GM12878 (cell line): Measurements from ENCODE around the gene MESD. TPM values are rescaled to one million over a fixed set of nuclear protein-coding genes. Genes with fewer than 3 reads are reported as not detected.

Experiments used
- IKZF2 ChIP-seq, 2 experiments: fragments of 450-650 bp; IDR thresholded peaks; 2 replicates each; pipeline ENCODE4 v1.6.1; 2017; ENCODE audit warnings: mild to moderate bottlenecking in 2 of 2, moderate library complexity in 2 of 2
- JUND ChIP-seq: IDR thresholded peaks from 2 replicates; pipeline ENCODE4 v1.6.1; 2012; ENCODE audit warnings: low read depth, mild to moderate bottlenecking, low read length, improper control_type of control experiment, moderate library complexity
- MTA2 ChIP-seq: fragments of 450-650 bp; IDR thresholded peaks from 2 replicates; pipeline ENCODE4 v1.6.1; 2016; ENCODE audit warnings: low read depth, mild to moderate bottlenecking, moderate library complexity
- MYC ChIP-seq: IDR thresholded peaks from 2 replicates; pipeline ENCODE4 v1.6.1; 2011; ENCODE audit warnings: mild to moderate bottlenecking, low read length, moderate library complexity, inconsistent platforms; ENCODE audit not compliant: insufficient read depth, insufficient replicate concordance, insufficient read length, severe bottlenecking
- SMC3 ChIP-seq: IDR thresholded peaks from 2 replicates; pipeline ENCODE4 v1.6.1; 2011; ENCODE audit warnings: low read length, improper control_type of control experiment, borderline replicate concordance
- SREBF2 ChIP-seq: IDR thresholded peaks from 2 replicates; pipeline ENCODE4 v1.6.1; 2012; ENCODE audit warnings: mild to moderate bottlenecking, low read length
- STAT3 ChIP-seq: IDR thresholded peaks from 2 replicates; pipeline ENCODE4 v1.6.1; 2011; ENCODE audit warnings: low read depth, low read length, improper control_type of control experiment
- TAF1 ChIP-seq: IDR thresholded peaks from 2 replicates; pipeline ENCODE4 v1.6.1; 2011; ENCODE audit warnings: mild to moderate bottlenecking, low read depth, low read length, borderline replicate concordance
- TBL1XR1 ChIP-seq: IDR thresholded peaks from 2 replicates; pipeline ENCODE4 v1.6.1; 2012; ENCODE audit warnings: low read depth, low read length, improper control_type of control experiment
- polyA plus RNA-seq, 11 experiments: library from polyadenylated mRNA; depleted of rRNA in 4 of 11; unstranded in 6 of 11; stranded (reverse) in 5 of 11; fragments of >200 nt; fragmentation: Nextera tagmentation in 4 of 11; fragmentation: Illumina TruSeq in 1 of 11; extraction: Ambion mirVana in 4 of 11; extraction: Trizol in 1 of 11; gene quantifications; 1 replicate in 1 of 11; 2 replicates in 10 of 11; pipeline versions ENCODE4 v1.2.1 to v1.2.3, GENCODE V29; 2011 to 2016; ENCODE audit warnings: inconsistent platforms in 2 of 11, missing spikeins in 2 of 11, low read depth in 1 of 11
- total RNA-seq, 4 experiments: library from RNA; depleted of rRNA in 3 of 4; stranded (reverse); fragments of >200 nt in 3 of 4; fragmentation: Illumina TruSeq in 1 of 4; extraction: Trizol in 1 of 4; gene quantifications; 2 replicates each; pipeline versions ENCODE4 v1.2.1 to v1.2.3, GENCODE V29; 2013 to 2021
- TF ChIP-seq, protein P1 (sequence below): fragments of 450-650 bp; formaldehyde crosslinking; IDR thresholded peaks from 2 replicates; pipeline ENCODE4 v1.4.0; 2022; ENCODE audit warnings: mild to moderate bottlenecking, moderate library complexity
- TF ChIP-seq, protein P2 (sequence below): fragments of 450-650 bp; IDR thresholded peaks from 2 replicates; pipeline ENCODE4 v1.6.1; 2016; ENCODE audit warnings: mild to moderate bottlenecking
- TF ChIP-seq, protein P3 (sequence below): fragments of 450-650 bp; IDR thresholded peaks from 2 replicates; pipeline ENCODE4 v1.6.1; 2017; ENCODE audit warnings: mild to moderate bottlenecking, low read depth, inconsistent platforms; ENCODE audit not compliant: poor library complexity, severe bottlenecking

Gene MESD
- total and polyA plus RNA-seq, 10 of the 15 experiments (the other 5 are each of a cell fraction or from before 2014, with no cell fraction given): 10.2 to 39.8 (median 20.9) TPM

DNA sequence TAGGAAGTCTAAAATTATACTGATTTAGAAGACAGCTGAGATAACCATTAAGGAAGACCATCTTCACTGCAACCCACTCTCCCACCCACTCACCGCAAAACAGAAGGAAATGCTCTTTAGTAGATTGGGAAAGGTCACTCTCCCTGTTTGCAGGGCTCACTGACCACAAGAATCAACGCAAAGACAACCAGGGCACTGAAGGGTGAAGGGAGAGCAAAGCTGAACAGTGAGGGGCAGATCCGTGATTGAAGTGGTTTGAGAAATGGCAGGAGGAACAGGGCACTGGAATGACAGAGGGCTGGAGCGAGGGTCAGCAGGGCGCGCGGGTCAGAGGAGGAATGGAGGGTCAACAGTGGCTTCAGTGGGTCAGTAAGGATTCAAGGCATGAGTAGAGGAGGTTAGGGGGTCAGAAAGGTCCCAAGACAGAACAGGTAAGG, 520 bp downstream of the MESD start (continued):
- TF ChIP-seq, protein P1, sequence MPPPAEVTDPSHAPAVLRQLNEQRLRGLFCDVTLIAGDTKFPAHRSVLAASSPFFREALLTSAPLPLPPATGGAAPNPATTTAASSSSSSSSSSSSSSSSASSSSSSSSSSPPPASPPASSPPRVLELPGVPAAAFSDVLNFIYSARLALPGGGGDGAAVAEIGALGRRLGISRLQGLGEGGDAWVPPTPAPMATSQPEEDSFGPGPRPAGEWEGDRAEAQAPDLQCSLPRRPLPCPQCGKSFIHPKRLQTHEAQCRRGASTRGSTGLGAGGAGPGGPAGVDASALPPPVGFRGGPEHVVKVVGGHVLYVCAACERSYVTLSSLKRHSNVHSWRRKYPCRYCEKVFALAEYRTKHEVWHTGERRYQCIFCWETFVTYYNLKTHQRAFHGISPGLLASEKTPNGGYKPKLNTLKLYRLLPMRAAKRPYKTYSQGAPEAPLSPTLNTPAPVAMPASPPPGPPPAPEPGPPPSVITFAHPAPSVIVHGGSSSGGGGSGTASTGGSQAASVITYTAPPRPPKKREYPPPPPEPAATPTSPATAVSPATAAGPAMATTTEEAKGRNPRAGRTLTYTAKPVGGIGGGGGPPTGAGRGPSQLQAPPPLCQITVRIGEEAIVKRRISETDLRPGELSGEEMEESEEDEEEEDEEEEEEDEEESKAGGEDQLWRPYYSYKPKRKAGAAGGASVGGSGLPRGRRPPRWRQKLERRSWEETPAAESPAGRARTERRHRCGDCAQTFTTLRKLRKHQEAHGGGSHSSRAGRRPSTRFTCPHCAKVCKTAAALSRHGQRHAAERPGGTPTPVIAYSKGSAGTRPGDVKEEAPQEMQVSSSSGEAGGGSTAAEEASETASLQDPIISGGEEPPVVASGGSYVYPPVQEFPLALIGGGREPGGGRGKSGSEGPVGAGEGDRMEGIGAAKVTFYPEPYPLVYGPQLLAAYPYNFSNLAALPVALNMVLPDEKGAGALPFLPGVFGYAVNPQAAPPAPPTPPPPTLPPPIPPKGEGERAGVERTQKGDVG (CRISPR knock-in tag): no peak
- TF ChIP-seq SMC3 (no peak), IKZF2 (IDR thresholded peaks at IDR 0.05) (peak in 1 of 2 experiments; percentile 35; a peak in 1 of 4 replicates), TBL1XR1 (no peak), JUND (no peak), MYC (no peak), SREBF2 (no peak), MTA2 (0 out of 2 replicates have a peak, but pooled peaks have one; percentile 14), STAT3 (no peak), TAF1 (no peak)
- TF ChIP-seq, protein P2, sequence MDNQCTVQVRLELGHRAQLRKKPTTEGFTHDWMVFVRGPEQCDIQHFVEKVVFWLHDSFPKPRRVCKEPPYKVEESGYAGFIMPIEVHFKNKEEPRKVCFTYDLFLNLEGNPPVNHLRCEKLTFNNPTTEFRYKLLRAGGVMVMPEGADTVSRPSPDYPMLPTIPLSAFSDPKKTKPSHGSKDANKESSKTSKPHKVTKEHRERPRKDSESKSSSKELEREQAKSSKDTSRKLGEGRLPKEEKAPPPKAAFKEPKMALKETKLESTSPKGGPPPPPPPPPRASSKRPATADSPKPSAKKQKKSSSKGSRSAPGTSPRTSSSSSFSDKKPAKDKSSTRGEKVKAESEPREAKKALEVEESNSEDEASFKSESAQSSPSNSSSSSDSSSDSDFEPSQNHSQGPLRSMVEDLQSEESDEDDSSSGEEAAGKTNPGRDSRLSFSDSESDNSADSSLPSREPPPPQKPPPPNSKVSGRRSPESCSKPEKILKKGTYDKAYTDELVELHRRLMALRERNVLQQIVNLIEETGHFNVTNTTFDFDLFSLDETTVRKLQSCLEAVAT: no peak; the same call in 1 of the 2 replicates
- TF ChIP-seq, protein P3, sequence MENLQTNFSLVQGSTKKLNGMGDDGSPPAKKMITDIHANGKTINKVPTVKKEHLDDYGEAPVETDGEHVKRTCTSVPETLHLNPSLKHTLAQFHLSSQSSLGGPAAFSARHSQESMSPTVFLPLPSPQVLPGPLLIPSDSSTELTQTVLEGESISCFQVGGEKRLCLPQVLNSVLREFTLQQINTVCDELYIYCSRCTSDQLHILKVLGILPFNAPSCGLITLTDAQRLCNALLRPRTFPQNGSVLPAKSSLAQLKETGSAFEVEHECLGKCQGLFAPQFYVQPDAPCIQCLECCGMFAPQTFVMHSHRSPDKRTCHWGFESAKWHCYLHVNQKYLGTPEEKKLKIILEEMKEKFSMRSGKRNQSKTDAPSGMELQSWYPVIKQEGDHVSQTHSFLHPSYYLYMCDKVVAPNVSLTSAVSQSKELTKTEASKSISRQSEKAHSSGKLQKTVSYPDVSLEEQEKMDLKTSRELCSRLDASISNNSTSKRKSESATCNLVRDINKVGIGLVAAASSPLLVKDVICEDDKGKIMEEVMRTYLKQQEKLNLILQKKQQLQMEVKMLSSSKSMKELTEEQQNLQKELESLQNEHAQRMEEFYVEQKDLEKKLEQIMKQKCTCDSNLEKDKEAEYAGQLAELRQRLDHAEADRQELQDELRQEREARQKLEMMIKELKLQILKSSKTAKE: no peak
